Endothelial cell of umbilical vein (primary cell): ENCODE results near the gene GDF2. TPM values are rescaled to one million over a fixed set of nuclear protein-coding genes. Genes with fewer than 3 reads are reported as not detected.

ENCODE experiments used
- BruUV-seq: library from RNA; stranded (reverse); fragments of 400-500 nt; replicated peaks from 2 replicates; lab custom pipeline; 2021; lab: Mats Ljungman, UMichigan
- CTCF ChIA-PET: fragments of 300-600, 350-600 bp; sonication (Branson Sonifier 250); formaldehyde crosslinking; loops from one replicate; lab custom pipeline; 2021; ENCODE audit warnings: antibody characterized with exemption, inconsistent platforms; lab: Charles Lee
- POLR2A ChIA-PET: fragments of 300-600, 350-600 bp; sonication (Branson Sonifier 250); formaldehyde crosslinking; loops from one replicate; lab custom pipeline; 2021; ENCODE audit warnings: antibody characterized with exemption, inconsistent platforms; lab: Charles Lee
- DNase-seq: peaks from one replicate; pipeline ENCODE4 v3.0.0-alpha.2; 2011; ENCODE audit warnings: low read depth, low spot score
- FAIRE-seq: peaks from 2 replicates; lab custom pipeline; 2011; peaks lifted over from hg19 to GRCh38; lab: Jason Lieb, UNC
- H2AFZ ChIP-seq: 2 replicates; pipeline ENCODE4 v1.6.0; 2012; ENCODE audit warnings: low read depth, low read length, control low read depth, inconsistent platforms
- H3K27ac ChIP-seq: 2 replicates; pipeline ENCODE4 v1.5.1; 2011; ENCODE audit warnings: low read depth, mild to moderate bottlenecking, control low read depth, low read length, moderate library complexity; ENCODE audit not compliant: insufficient read depth
- H3K27me3 ChIP-seq, 2 experiments: 2 replicates each; pipeline versions ENCODE4 v1.6.0 to v1.6.1; 2011; ENCODE audit warnings: low read length in 2 of 2, mixed read lengths in 1 of 2; ENCODE audit not compliant: control insufficient read depth in 2 of 2, insufficient read depth in 2 of 2
- H3K36me3 ChIP-seq, 2 experiments: 2 replicates in 1 of 2; 3 replicates in 1 of 2; pipeline ENCODE4 v1.5.1; 2011; ENCODE audit warnings: low read length in 2 of 2, mild to moderate bottlenecking in 1 of 2, moderate library complexity in 1 of 2; ENCODE audit not compliant: control insufficient read depth in 2 of 2, insufficient read depth in 2 of 2; ENCODE audit errors: extremely low read depth in 1 of 2
- H3K4me1 ChIP-seq: 3 replicates; pipeline ENCODE4 v1.5.1; 2011; ENCODE audit warnings: mild to moderate bottlenecking, low read length; ENCODE audit not compliant: control insufficient read depth, insufficient read depth; ENCODE audit errors: extremely low read depth
- H3K4me2 ChIP-seq: 2 replicates; pipeline ENCODE4 v1.6.1; 2011; ENCODE audit warnings: low read length, control low read depth, mixed read lengths; ENCODE audit not compliant: insufficient read depth
- H3K4me3 ChIP-seq, 3 experiments: fragments of 200-600 bp in 1 of 3; sonication (generic), shearing (Covaris generic) in 1 of 3; replicated peaks in 1 of 3; 2 replicates each; pipeline ENCODE4 v1.5.1; 2011 to 2016; ENCODE audit warnings: control low read depth in 3 of 3, low read length in 3 of 3, mild to moderate bottlenecking in 2 of 3, inconsistent platforms in 1 of 3, low read depth in 1 of 3, moderate library complexity in 1 of 3; ENCODE audit not compliant: insufficient read depth in 1 of 3
- H3K79me2 ChIP-seq: 2 replicates; pipeline ENCODE4 v1.6.0; 2012; ENCODE audit warnings: low read length, inconsistent platforms; ENCODE audit not compliant: control insufficient read depth, insufficient read depth
- H3K9ac ChIP-seq: replicated peaks from 2 replicates; pipeline ENCODE3; 2011; ENCODE audit warnings: low read length, control low read depth; ENCODE audit not compliant: insufficient read depth; ENCODE audit errors: extremely low read depth
- H3K9me1 ChIP-seq: replicated peaks from 3 replicates; pipeline ENCODE4 v1.6.0; 2011; ENCODE audit warnings: mild to moderate bottlenecking, low read length; ENCODE audit not compliant: control insufficient read depth, insufficient read depth; ENCODE audit errors: extremely low read depth
- H3K9me3 ChIP-seq: replicated peaks from 2 replicates; pipeline ENCODE4 v1.5.1; 2012; ENCODE audit warnings: low read length, inconsistent platforms; ENCODE audit not compliant: control insufficient read depth, insufficient read depth
- H4K20me1 ChIP-seq: replicated peaks from 2 replicates; pipeline ENCODE3; 2011; ENCODE audit warnings: mild to moderate bottlenecking, low read length; ENCODE audit not compliant: control insufficient read depth, insufficient read depth; ENCODE audit errors: extremely low read depth
- EZH2 ChIP-seq: IDR thresholded peaks from 2 replicates; pipeline ENCODE4 v1.6.1; 2012; ENCODE audit warnings: borderline replicate concordance, low read depth, mild to moderate bottlenecking, moderate library complexity, low read length, inconsistent platforms; ENCODE audit not compliant: severe bottlenecking
- FOS ChIP-seq: IDR thresholded peaks from 2 replicates; pipeline ENCODE4 v1.6.1; 2011; ENCODE audit warnings: mild to moderate bottlenecking, low read length, moderate library complexity, borderline replicate concordance; ENCODE audit not compliant: insufficient read depth
- GATA2 ChIP-seq: IDR thresholded peaks from 2 replicates; pipeline ENCODE4 v1.7.0; 2011; ENCODE audit warnings: low read depth, mild to moderate bottlenecking, moderate library complexity, mixed read lengths, low read length; ENCODE audit not compliant: insufficient read length, insufficient read depth
- JUN ChIP-seq: IDR thresholded peaks from 2 replicates; pipeline ENCODE4 v1.6.1; 2011; ENCODE audit warnings: borderline replicate concordance, low read depth; ENCODE audit not compliant: insufficient read length, insufficient read depth
- MYC ChIP-seq: IDR thresholded peaks from one replicate; pipeline ENCODE4 v1.6.1; 2011; ENCODE audit warnings: mild to moderate bottlenecking, low read depth, low read length
- POLR2A ChIP-seq: IDR thresholded peaks from 2 replicates; pipeline ENCODE4 v1.6.1; 2012; ENCODE audit warnings: low read depth, mild to moderate bottlenecking, control low read depth, low read length
- POLR2AphosphoS5 ChIP-seq: IDR thresholded peaks from 2 replicates; pipeline ENCODE4 v1.6.1; 2012; ENCODE audit warnings: low read depth, mild to moderate bottlenecking, control low read depth, low read length, moderate library complexity; ENCODE audit not compliant: insufficient read depth
- dilution Hi-C: fragments of 300-500 bp; cut with MboI; formaldehyde crosslinking; loops from one replicate; pipeline ENCODE4 v1.15.0; 2019; ENCODE audit warnings: low sequenced_read_pairs; ENCODE audit not compliant: extremely low pct_ligation_motif_present
- intact Hi-C: fragments of 100-400 bp; cut with micrococcal nuclease; formaldehyde crosslinking; loops from one replicate; pipeline ENCODE4 v1.10.0; 2022
- polyA plus RNA-seq, 4 experiments: library from polyadenylated mRNA; depleted of rRNA in 3 of 4; stranded (reverse) in 3 of 4; unstranded in 1 of 4; fragments of >200 nt; gene quantifications; 2 replicates each; pipeline versions ENCODE4 v1.2.1 to v1.2.3, GENCODE V29; 2011 to 2012; ENCODE audit warnings: missing spikeins in 1 of 4
- total RNA-seq: library from RNA; stranded (reverse); gene quantifications from 2 replicates; pipeline ENCODE4 v1.2.3, GENCODE V29; 2021
- TF ChIP-seq, protein P1 (sequence below): IDR thresholded peaks from 2 replicates; pipeline ENCODE4 v1.6.1; 2011; ENCODE audit not compliant: insufficient read depth, insufficient read length
- TF ChIP-seq, protein P2 (sequence below), 2 donors: IDR thresholded peaks; 1 replicate in 1 of 2; 2 replicates in 1 of 2; pipeline ENCODE4 v1.5.1; 2011; ENCODE audit warnings: low read length in 2 of 2, mild to moderate bottlenecking in 2 of 2, moderate library complexity in 2 of 2, control low read depth in 1 of 2, inconsistent platforms in 1 of 2, low read depth in 1 of 2; ENCODE audit not compliant: insufficient read depth in 1 of 2; ENCODE audit errors: extremely low read depth in 1 of 2

Gene GDF2
- total and polyA plus RNA-seq, 2 donors (not counting 3 experiments of a cell fraction or from before 2014, with no cell fraction given) = not detected

DNA sequence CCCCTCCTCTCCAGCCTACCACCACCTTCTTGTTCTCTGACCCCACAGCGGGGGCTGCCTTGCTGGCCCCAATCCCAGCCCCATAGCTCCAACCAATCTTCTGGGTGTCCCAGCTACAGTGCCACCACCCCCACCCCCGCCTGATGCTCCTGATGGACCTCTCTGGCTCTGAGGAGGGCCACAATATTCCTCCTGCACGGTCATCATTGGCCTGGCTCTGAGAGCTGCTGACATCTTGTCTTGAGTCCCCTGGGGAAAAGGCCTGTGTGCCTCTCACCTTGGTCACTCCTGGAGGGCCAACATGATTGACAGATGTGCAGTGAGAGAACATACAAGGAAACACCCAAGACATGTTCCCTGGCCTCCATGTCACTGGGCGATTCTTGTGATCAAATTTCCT is 7.6 kb downstream of the GDF2 start:
- H3K79me2 ChIP-seq = no peaks in the 10 kb centered on the region
- BruUV-seq = no TSS peak
- DNase-seq (no peak), FAIRE-seq (no peak)
- no peak overlapping the region for H2AFZ ChIP-seq
- no peaks in the 10 kb centered on the region for H4K20me1 ChIP-seq
- H3K9ac ChIP-seq = no peak overlapping the region
- H3K4me1 ChIP-seq = no peaks in the 10 kb centered on the region
- intact Hi-C loops = no loop called here
- H3K27ac ChIP-seq = no peak overlapping the region
- no peaks in the 10 kb centered on the region for H3K9me1 ChIP-seq
- H3K9me3 ChIP-seq = no peaks in the 10 kb centered on the region
- dilution Hi-C loops = no loop called here
- ChIA-PET CTCF (no interaction called here), POLR2A (no interaction called here)
- no peaks in the 10 kb centered on the region for H3K36me3 ChIP-seq
- TF ChIP-seq, protein P1, sequence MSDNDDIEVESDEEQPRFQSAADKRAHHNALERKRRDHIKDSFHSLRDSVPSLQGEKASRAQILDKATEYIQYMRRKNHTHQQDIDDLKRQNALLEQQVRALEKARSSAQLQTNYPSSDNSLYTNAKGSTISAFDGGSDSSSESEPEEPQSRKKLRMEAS = no peak
- TF ChIP-seq POLR2A = no peak
- TF ChIP-seq EZH2 = no peak
- no peak for TF ChIP-seq GATA2
- no peak for TF ChIP-seq JUN
- TF ChIP-seq POLR2AphosphoS5 = no peak
- no peak for TF ChIP-seq FOS
- TF ChIP-seq, protein P2, sequence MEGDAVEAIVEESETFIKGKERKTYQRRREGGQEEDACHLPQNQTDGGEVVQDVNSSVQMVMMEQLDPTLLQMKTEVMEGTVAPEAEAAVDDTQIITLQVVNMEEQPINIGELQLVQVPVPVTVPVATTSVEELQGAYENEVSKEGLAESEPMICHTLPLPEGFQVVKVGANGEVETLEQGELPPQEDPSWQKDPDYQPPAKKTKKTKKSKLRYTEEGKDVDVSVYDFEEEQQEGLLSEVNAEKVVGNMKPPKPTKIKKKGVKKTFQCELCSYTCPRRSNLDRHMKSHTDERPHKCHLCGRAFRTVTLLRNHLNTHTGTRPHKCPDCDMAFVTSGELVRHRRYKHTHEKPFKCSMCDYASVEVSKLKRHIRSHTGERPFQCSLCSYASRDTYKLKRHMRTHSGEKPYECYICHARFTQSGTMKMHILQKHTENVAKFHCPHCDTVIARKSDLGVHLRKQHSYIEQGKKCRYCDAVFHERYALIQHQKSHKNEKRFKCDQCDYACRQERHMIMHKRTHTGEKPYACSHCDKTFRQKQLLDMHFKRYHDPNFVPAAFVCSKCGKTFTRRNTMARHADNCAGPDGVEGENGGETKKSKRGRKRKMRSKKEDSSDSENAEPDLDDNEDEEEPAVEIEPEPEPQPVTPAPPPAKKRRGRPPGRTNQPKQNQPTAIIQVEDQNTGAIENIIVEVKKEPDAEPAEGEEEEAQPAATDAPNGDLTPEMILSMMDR (IDR thresholded peaks at IDR 0.05; ENCODE audit: extremely low read depth in 1 of 2, insufficient read depth in 1 of 2, low read depth in 1 of 2, low read length in 2 of 2) = no peak
- no peak for TF ChIP-seq MYC
- no peaks in the 10 kb centered on the region for H3K27me3 ChIP-seq
- H3K4me2 ChIP-seq = no peak overlapping the region
- no peak overlapping the region for H3K4me3 ChIP-seq
